GM10248 (cell line): ENCODE data around the gene PLEKHH1.

ENCODE experiments used
- CTCF ChIA-PET: fragments of 300-600 bp; sonication (Branson Sonifier 250); formaldehyde crosslinking; extraction: SDS; loops from one replicate; lab custom pipeline; 2021; ENCODE audit warnings: antibody characterized with exemption; lab: Yijun Ruan, JAX
- POLR2A ChIA-PET: fragments of 350-650 bp; sonication (Branson Sonifier 250); formaldehyde crosslinking; extraction: SDS; loops from one replicate; lab custom pipeline; 2020; ENCODE audit warnings: antibody characterized with exemption; lab: Yijun Ruan, JAX
- DNase-seq: peaks from one replicate; pipeline ENCODE4 v3.0.0; 2012; ENCODE audit errors: extremely low spot score
- CTCF ChIP-seq: IDR thresholded peaks from 2 replicates; pipeline ENCODE4 v1.5.1; 2012; ENCODE audit warnings: mild to moderate bottlenecking, low read depth; ENCODE audit errors: extremely low read depth, missing control alignments, control extremely low read depth

PLEKHH1 gene

GRCh38 chr14:67630938-67631337 lies 97.8 kb downstream of the PLEKHH1 start:
- DNase-seq, result no peak
- POLR2A ChIA-PET, result no interaction called here
- TF ChIP-seq CTCF, result no peak
- CTCF ChIA-PET, result interaction anchor here (1.1 to 1.8 kb wide), 4 partner anchors 12 to 59 kb away, joined by 3 to 4 read pairs (median 4); partner anchors contain the start of gene ARG2

GRCh38 chr14:67633451-67634147 lies 100.5 kb downstream of the PLEKHH1 start:
- ChIA-PET POLR2A (no interaction called here), CTCF (interaction anchor here (1.3 to 2.0 kb wide), 2 partner anchors 15 to 33 kb away, joined by 6 read pairs; no protein-coding TSS in a partner anchor)
- no peak for TF ChIP-seq CTCF
- DNase-seq, result no peak

- ChIA-PET POLR2A (no interaction called here), CTCF (interaction anchor here (0.8 to 1.8 kb wide), 5 partner anchors 9 to 68 kb away, joined by 3 to 6 read pairs (median 3); partner anchors contain the start of gene PIGH)
- no peak for TF ChIP-seq CTCF
- DNase-seq, result peak; percentile 25
Observed at GRCh38 chr14:67636361-67636919, 103.3 kb downstream of the PLEKHH1 start.

GRCh38 chr14:67638642-67639041 lies 105.6 kb downstream of the PLEKHH1 start:
- POLR2A ChIA-PET, result no interaction called here
- no peak for DNase-seq
- CTCF ChIA-PET, result no interaction called here

More at GRCh38 chr14:67638642-67639041, 105.6 kb downstream of the PLEKHH1 start:
- TF ChIP-seq CTCF, result no peak
